Activated CD8-positive, alpha-beta memory T cell treated with anti-CD3 and anti-CD28 coated beads, Interleukin-2, amount 50 U/mL, for 24 hours (primary cell): ENCODE measurements around the gene FAM229A.
A peak's percentile ranks its signal among the peaks of the same experiment; 100 is the strongest.
"Not testable (repeated sequence)": the region's sequence is repeated elsewhere in the genome, so short reads cannot be mapped to it uniquely, and the experiment has no call there.

ENCODE experiments used
- DNase-seq: peaks from one replicate; pipeline ENCODE4 v3.0.0-alpha.2; 2020; ENCODE audit errors: extremely low read depth

FAM229A gene, protein sequence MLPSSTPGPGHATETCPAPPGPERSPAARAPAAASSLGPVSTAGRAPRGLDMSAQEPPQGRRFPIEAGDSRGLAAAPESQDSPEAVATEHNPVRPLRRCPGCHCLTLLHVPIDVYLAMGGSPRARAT

DNA sequence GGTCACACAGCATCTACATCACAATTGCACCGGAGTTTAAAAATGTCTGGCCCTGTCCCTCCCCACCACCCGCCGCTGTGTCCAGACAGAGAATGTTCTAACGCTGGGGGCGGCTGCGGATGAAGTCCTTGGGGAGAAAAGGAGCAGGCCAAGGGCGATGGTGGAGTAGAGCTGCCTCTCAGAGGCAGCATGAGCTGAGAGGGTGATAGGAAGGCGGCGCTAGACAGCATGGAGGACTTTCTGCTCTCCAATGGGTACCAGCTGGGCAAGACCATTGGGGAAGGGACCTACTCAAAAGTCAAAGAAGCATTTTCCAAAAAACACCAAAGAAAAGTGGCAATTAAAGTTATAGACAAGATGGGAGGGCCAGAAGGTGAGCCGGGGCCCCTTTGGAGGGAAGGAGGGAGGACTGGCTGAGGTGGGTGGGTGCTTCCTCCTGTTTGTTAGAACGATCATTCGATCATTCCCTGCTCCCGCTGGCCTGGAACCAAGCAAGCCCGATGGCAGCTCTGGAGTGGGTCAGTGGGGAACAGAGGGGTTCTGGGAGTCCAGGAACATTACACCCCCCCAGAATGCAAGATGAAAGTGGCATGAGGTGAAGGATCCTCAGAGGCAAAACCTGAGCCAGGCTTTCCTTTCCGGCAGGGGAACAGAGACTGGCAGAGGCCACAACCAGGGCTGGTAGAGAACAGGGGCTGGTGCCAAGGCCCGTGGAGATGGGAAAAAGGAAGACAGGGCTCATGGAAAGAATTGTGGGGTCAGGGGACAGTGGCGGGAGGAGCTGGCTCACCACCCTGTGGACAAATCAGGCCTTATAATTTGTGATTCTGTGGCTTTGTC lies at the start of gene FAM229A, which contains the start of gene TSSK3:
Gene FAM229A, minus strand, starts transcription at position 12 of the 840 bp plus-strand sequence. CDS start 394 bp downstream, outside the sequence.
Gene TSSK3, plus strand, starts transcription at position 66 of the 840 bp plus-strand sequence. Its CDS starts 163 bp downstream, at position 229.
- no peak for DNase-seq

DNA sequence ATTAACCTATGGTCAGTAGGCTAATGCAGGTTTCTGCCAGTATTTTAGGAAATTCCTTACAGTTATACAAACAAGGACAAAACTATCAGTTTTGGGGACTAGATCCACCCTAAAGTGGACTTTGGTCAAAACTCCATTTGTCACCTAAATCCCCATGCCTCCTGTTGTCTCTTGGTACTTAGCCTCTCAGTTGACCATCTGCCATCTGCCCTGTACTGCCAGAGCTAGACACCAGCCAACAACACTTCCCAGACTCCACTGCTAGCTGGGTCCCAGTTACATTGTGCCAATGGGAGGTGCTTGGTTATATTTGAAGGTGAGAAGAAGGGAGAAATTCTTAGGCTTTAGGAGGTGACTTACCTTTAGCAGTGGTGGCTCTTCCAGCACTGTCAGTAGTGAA lies 49.0 kb upstream of the FAM229A start:
- no peak for DNase-seq

DNA sequence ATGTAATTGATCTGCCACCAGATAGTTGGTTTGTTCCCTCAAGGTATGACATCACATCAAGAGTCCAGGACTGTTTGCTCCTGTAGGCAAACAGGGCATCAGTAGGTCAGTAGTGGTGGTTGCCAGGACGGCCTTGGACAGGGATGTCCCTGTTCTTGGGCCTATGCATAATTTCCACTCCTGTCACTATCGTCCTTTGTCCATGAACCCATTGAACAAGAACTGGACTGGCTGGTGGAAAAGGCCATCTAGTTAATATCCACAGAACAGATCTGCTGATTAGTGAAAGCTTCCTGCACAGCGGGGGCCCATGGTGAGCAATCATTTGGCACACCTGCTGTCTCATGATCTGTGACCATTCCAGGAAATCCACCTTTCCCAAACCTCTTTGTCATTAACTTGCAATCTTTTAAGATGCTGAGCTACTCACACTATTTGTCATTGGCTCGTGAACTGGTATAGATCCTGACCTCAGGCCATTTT lies 44.4 kb upstream of the FAM229A start:
- DNase-seq = no peak

DNA sequence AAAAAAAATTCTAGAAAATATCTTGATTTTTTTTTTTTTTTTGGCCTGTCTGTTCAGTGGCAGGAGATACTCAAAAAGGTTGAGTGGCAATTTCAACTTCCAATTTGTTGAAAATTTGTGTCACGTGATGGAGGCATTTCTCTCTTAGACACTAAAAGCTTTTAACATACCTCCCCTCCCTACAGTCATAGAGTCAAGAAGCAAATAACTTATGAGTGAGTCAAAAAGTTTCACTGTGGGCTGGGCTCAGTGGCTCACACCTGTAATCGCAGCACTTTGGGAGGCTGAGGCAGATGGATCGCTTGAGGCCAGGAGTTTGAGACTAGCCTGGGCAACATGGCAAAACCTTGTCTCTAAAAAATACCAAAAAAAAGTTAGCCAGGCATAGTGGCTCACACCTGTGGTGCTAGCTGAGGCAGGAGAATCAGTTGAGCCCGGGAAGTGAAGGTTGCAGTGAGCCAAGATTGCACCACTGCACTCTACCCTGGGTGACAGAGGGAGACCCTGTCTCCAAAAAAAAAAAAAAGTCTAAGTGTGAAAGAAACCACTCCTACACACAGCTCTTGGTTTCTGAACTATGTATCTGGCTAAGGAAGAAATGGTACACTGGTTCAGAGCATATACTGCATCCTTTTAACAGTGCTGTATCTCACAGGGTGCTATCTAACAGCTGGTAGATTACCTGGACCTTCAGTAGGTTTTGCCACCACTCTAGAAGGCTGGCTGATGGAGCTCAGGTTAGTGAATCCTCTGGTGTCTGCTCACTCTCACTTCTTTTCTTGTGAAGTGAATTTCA lies 43.6 kb upstream of the FAM229A start:
- no peak for DNase-seq

DNA sequence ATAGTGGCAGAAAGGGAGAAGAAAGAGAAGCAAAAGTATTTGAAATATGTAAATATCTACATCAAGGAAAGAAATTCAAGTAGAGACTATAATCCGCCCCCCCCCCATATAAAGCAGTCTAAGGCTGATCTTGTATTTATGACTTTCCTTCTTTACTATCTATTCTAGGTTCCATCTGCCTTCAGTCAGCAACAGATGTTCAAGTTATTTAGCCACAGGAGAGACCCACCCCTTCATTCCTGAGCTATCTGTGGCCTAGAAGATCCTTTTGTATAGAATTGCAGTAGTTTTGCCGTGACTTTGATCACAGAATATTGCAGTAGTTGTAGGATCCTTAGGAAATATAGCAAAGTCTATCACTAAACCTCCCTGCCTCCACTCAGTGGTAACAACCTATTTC lies 42.7 kb upstream of the FAM229A start:
- DNase-seq = no peak

DNA sequence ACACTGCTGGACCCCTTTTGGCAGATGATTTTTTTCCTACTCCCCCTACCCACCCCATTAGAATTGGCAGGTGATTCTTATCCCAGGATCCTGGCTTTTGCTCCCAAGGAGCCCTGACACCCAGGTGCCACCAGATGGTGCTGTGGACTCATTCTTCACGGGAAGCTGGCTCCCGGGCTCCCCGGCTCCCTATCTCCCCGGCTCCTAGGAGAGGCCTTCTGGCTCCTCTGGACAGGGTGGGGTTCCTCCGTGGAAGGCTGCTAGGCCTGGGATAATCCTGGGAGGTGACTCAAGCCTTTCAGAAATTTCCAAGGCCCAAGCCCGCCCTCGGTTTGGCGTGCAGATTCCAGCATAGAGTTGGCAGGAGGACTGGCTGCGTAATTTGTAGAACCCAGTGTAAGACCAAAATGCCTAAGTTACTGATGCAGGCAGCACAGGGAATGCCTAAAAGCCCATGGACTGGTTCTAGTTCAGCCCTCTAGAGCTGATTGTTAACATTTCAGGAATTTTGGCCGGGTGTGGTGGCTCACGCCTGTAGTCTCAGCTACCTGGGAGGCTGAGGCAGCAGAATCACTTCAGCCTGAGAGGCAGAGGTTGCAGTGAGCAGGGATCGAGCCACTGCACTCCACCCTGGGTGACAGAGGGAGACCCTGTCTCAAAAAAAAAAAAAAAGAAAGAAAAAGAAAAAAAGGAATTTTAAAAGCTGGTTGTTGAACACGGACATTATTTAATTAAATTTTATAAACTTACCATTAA lies 38.8 kb upstream of the FAM229A start:
- peak; percentile 14 for DNase-seq

DNA sequence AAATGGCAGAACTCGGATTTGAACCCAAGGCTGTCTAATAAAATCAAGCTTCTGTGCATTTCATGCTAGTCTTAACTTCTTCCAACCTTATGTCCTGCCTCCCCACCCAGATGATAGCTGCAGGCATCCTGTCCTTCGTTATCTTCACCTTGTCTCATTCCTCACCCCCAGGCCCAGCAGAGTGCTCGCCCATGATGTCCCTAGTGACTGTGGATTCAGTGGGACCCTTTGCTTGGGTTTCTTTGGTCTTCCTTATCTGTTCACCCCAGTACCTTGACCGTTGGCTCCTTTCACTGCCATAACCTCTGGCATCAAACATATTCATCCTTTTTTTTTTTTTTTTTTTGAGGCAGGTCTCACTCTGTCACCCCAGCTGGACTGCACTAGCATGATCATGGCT lies 37.6 kb upstream of the FAM229A start:
- no peak for DNase-seq

DNA sequence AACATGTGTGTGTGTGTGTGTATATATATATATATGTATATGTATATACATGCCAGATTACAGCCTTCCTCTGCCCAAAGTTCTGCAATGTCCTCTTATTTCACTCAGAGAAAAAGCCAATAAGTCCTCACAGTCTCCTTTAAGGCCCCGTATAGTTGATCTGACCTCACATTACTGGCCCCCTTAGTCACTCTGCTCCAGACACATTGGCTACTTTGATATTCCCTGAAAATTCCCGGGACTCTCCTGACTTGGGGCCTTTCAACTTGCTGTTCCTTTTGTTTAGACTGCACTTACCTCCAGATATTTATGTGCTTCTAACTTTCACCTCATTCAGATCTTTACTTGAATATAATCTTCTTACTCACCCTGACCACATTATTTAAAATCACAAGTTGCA lies 36.1 kb upstream of the FAM229A start:
- no peak for DNase-seq

DNA sequence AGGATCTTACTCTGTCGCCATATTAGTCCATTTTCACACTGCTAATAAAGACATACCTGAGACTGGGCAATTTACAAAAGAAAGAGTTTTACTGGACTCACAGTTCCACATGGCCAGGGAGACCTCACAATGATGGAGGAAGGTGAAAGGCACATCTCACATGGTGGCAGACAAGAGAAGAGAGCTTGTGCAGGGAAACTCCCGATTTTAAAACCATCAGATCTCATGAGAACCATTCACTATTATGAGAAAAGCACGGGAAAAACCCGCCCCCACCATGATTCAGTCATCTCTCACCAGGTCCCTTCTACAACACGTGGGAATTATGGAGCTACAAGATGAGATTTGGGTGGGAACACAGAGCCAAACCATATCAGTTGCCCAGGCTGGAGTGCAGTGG lies 34.2 kb upstream of the FAM229A start:
- DNase-seq = not testable (repeated sequence)

DNA sequence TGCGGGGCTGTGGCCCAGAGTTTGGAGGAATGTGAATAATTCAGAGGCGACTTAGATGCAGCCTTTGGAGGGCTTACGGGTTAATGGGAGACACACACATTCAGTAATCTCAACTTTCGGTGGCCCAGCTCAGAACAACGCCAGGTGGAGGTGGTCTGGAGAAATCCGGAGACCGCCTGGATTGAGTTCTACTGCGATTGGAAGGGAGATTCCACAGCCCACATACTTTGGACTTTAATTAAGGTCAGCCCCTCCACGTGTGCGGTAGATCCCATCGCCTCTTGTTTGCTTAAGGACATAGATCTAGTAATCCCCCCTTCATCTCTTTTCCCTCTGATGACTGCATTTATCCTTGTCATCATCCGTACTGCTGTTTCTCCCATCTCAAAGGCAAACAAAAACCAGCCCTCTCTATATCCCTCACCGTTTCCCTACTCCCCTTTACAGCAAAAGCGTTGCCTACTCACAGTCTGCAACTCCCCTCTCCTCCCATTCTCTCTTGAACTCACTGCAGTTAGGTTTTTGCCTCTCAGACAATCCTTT lies 32.7 kb upstream of the FAM229A start:
- no peak for DNase-seq

DNA sequence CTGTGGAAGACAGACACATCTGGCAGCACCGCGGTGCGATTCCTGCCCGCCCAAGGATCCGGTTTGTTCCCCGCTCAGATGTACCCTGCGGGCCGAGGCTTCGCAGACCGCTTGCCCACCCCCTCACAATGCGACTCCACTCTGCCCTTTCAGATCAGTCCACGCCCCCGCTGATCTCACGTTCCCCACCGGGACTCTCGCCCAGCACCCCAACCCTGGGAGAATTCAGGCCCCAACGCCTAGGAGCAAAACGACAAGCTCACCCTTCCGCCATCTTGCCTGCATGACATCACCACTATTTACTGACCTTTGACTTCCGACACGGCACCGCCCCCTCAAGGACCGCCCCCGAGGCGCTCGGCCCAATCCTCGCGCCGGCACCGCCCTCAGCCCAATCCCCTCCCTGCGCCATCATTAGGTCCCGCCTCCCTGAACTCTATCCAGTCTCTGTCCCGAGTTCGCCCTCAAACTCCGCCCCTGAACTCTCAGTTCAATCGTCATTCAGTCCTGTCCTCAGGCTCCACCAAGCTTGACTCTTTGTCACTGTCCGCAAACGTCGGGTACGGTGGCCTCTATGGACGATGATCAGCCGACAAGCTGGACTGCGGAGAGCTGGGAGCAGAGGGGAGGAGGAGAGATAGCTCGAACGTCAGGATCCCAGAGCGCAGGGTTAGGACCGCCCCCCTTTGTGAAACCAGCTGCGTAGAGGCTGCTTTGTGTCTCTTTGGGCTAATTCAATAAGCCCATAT lies 32.0 kb upstream of the FAM229A start, which contains the start of gene BSDC1:
Gene BSDC1, minus strand, starts transcription at position 301 of the 749 bp plus-strand sequence. Its CDS starts 27 bp downstream, at position 274.
- peak; percentile 96 for DNase-seq

DNA sequence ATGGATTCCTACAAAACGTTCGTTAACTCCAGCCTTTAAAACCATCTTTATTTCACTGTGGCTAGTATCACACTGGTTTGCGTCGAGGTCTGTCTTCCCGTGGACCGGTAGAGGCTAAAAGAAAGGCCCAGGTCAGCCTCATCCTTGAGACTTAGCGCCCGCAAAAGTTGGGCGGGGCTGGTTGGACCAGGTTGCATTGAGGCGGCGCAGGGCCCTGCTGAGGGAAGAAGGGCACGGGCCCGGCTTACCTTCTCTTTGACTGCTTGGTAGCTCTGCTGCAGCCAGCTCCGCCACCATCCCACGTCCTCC lies 31.5 kb upstream of the FAM229A start:
- DNase-seq = no peak

DNA sequence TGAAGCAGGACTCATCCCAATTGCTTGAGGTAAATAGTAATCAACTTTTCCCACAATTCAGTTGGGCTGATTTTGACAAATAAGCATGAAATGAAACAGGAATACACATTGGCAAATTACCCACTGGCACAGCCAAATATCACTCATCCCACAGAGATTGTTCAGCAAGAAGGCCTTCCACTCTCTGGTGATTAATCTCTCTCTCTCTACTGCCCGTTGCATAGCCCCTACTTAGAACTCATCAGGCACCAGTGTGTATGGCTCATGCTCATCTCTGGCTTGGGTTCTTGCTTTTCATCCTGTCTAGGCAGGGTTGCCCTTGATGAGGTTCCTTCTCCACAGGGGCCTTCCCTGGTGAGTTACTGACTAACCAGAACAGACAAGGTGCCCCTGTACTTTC lies 30.9 kb upstream of the FAM229A start:
- DNase-seq = no peak

DNA sequence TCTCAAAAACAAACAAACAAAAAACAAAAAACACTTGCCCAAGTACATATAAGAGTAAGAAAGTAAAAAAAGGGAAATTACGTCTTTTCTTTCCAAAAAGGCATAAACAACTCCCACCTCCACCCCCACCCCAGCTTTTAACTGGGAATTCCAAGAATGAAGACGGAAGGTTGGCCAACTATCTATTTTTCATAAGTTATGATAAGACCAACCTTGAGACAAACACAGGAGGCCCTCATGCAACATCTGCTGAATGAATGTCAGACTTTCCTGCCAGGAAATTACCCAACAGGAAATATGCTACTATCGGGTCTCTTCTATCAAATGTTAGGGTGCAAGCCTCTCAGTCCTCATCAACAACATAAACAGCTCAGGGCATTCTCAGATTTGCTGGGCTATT lies 30.0 kb upstream of the FAM229A start:
- DNase-seq = no peak

DNA sequence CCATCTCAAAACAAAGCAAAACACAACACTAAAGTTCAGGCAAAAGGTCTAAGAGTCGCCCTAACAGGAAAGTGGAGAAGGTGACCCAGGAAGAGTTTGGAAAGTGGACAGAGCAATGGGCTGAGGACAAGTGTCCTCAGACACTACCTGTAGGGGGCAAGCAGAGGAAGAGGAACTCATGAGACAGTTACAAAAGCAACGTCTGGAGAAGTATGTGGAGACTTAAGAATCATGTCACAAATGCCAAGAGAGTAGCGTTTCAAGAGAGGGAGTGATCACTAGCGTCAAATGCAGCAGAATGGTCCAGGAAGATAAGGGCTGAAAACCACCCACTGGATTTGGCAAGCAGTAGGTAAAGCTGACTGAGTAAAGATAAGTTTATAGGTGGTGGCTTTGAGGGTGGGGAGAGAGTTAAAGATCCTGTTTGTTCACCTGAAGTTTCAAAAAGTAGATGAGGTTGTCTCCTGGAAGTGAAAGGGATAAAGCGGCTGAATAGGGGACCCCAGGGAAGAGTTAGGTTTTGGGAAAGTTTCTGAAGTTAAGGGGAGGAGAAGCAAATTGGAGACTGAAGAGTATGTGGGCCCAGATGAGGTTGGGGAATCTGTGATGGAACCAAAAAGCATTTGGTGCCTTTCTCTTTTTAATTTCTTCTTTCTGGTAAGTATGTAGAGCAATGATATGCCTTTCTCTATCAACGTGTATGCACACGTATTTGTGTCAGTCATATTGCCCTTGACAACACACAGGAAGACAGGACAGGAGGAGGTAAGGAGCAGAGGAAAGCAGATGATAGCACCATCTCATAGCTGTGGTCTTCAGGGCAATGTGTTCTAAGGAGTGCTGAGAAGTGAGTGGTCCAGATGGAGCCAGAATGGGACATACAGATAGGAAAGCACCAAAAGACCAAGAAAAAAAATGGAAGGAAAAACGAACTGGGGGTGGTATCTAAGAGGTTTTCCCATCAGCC lies 28.9 kb upstream of the FAM229A start:
- no peak for DNase-seq

DNA sequence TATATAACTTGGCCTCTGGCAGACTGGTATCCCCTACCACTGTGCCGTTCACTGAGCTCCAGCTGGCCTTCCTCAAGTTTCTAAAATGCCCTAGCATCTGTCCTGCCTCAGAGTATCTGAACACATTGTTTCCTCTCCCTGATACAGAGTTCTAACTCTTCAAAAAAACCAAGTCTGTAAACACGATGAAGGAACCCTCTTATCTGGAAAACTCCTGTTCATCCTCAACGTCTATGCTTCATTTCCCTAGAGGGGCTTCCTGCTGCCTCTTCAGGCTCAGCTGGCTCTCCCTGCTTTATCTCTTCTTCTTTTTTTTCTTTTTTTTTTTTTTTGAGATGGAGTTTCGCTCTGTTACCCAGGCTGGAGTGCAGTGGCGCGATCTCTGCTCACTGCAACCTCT lies 26.4 kb upstream of the FAM229A start:
- DNase-seq = no peak

DNA sequence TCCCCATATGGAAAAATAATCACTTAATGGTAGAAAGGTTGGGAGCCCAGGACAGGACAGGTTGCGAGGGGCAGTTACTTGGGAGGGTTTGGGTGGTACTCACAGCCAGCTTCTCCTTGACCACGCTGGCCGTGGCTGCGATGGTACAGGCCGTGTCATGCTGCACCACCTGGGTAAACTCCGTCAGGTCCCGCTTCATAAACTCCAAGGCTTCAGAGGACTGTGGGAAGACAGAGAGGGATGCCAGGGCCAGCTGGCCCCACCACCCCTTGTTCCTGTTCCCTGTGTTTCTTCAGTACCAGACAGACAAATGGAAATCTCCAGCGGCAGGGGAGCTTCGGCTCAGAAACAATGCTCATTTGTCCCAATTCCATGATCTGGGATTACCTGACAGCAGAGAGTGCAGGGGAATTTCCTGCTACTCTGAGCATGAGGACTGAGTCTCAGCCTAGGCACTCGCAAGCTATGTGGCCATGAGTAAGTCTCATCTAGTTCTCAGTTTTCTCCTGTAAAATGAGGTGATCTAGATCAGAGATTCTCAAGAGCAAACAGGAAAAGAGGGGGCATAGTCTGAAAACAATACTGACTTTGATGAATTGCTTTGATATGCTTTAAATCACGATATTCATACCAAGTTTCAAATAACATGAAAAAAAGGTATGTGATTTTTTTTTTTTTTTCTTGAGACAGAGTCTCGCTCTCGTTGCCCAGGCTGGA lies 24.5 kb upstream of the FAM229A start:
- no peak for DNase-seq

DNA sequence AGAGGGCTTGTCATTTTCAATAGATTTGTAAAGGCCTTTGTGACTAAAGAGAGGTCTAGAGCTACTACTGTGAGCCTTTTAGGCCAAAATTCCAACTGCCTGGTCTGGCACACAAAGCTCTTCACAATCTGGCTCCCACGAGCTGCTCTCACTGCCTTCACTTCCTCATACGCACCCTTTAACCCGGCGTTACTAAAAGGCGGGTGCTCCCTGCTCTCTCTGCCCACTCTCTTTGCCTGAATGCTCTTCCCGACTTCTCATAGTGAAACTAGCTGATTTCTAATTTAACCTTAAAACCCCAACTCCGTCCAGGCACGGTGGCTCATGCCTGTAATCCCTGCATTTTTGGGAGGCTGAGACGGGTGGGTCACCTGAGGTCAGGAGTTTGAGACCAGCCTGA lies 17.8 kb upstream of the FAM229A start:
- no peak for DNase-seq
